HEK293 (cell line): ENCODE results near the gene SCIMP.

Source experiments
- CTCF ChIA-PET: fragments of 350-600 bp; formaldehyde crosslinking; extraction: SDS; loops from one replicate; lab custom pipeline; 2021; ENCODE audit warnings: antibody characterized with exemption; lab: Yijun Ruan, JAX
- POLR2A ChIA-PET: fragments of 300-600 bp; formaldehyde crosslinking; extraction: SDS; loops from one replicate; lab custom pipeline; 2020; ENCODE audit warnings: antibody characterized with exemption, inconsistent platforms; lab: Yijun Ruan, JAX
- H3K27ac ChIP-seq: fragments of 200-500 bp; sonication (Bioruptor generic); 2 replicates; pipeline ENCODE4 v1.5.1; 2014; ENCODE audit warnings: low read depth, low read length, control low read depth, inconsistent platforms; ENCODE audit errors: extremely low read depth
- H3K36me3 ChIP-seq, 2 experiments: fragments of 200-500 bp in 1 of 2; sonication (Bioruptor generic) in 1 of 2; 1 replicate in 1 of 2; 2 replicates in 1 of 2; pipeline ENCODE4 v1.5.1; 2014 to 2017; ENCODE audit warnings: inconsistent platforms in 2 of 2, low read length in 2 of 2; ENCODE audit not compliant: control insufficient read depth in 2 of 2, insufficient read depth in 1 of 2
- H3K4me1 ChIP-seq: fragments of 200-500 bp; sonication (Bioruptor generic); 2 replicates; pipeline ENCODE4 v1.5.1; 2014; ENCODE audit warnings: mild to moderate bottlenecking, low read length, inconsistent platforms; ENCODE audit not compliant: control insufficient read depth, insufficient read depth
- H3K4me3 ChIP-seq: 2 replicates; pipeline ENCODE4 v1.5.1; 2011; ENCODE audit warnings: low read depth, mild to moderate bottlenecking, control low read depth, low read length, moderate library complexity
- H3K9me3 ChIP-seq: fragments of 200-500 bp; sonication (Bioruptor generic); 2 replicates; pipeline ENCODE4 v1.5.1; 2014; ENCODE audit warnings: low read depth, low read length, inconsistent platforms; ENCODE audit not compliant: control insufficient read depth, insufficient read depth
- GLI4 ChIP-seq: fragments of 450-650 bp; formaldehyde crosslinking; IDR thresholded peaks from 2 replicates; pipeline ENCODE4 v1.5.1; 2016; ENCODE audit warnings: missing biosample characterization, missing genetic modification characterization
- KLF9 ChIP-seq: fragments of 450-650 bp; formaldehyde crosslinking; IDR thresholded peaks from 2 replicates; pipeline ENCODE4 v1.5.1; 2016; ENCODE audit warnings: missing biosample characterization, missing genetic modification characterization, low read depth
- PRDM2 ChIP-seq: fragments of 450-650 bp; formaldehyde crosslinking; IDR thresholded peaks from 2 replicates; pipeline ENCODE4 v1.5.1; 2016; ENCODE audit warnings: missing biosample characterization, missing genetic modification characterization, borderline replicate concordance
- PRDM4 ChIP-seq: fragments of 450-650 bp; formaldehyde crosslinking; IDR thresholded peaks from 2 replicates; pipeline ENCODE4 v1.5.1; 2017; ENCODE audit warnings: missing biosample characterization, missing genetic modification characterization
- TSHZ1 ChIP-seq: fragments of 450-650 bp; formaldehyde crosslinking; IDR thresholded peaks from 2 replicates; pipeline ENCODE4 v1.5.1; 2016; ENCODE audit warnings: missing biosample characterization, missing genetic modification characterization, borderline replicate concordance
- ZFP69B ChIP-seq: fragments of 450-650 bp; formaldehyde crosslinking; IDR thresholded peaks from 2 replicates; pipeline ENCODE4 v1.5.1; 2016; ENCODE audit warnings: missing biosample characterization, missing genetic modification characterization
- ZNF292 ChIP-seq: fragments of 450-650 bp; formaldehyde crosslinking; IDR thresholded peaks from 2 replicates; pipeline ENCODE4 v1.5.1; 2016; ENCODE audit warnings: low read depth, missing biosample characterization, missing genetic modification characterization, borderline replicate concordance
- ZNF362 ChIP-seq: fragments of 450-650 bp; formaldehyde crosslinking; IDR thresholded peaks from 2 replicates; pipeline ENCODE4 v1.5.1; 2016; ENCODE audit warnings: missing biosample characterization, missing genetic modification characterization
- ZNF623 ChIP-seq: fragments of 450-650 bp; formaldehyde crosslinking; IDR thresholded peaks from 2 replicates; pipeline ENCODE4 v1.5.1; 2016; ENCODE audit warnings: missing biosample characterization, missing genetic modification characterization
- ZNF76 ChIP-seq: fragments of 450-650 bp; formaldehyde crosslinking; IDR thresholded peaks from 2 replicates; pipeline ENCODE4; 2016; ENCODE audit warnings: low read depth, missing biosample characterization, missing genetic modification characterization, borderline replicate concordance
- ZNF776 ChIP-seq: fragments of 450-650 bp; formaldehyde crosslinking; IDR thresholded peaks from 2 replicates; pipeline ENCODE4 v1.5.0; 2017; ENCODE audit warnings: missing biosample characterization, missing genetic modification characterization, borderline replicate concordance
- ZNF843 ChIP-seq: fragments of 450-650 bp; formaldehyde crosslinking; IDR thresholded peaks from 2 replicates; pipeline ENCODE4 v1.5.1; 2016; ENCODE audit warnings: missing biosample characterization, missing genetic modification characterization

The SCIMP gene

GRCh38 chr17:5210614-5211252 is 23.9 kb downstream of the SCIMP start:
- ChIA-PET POLR2A (no interaction called here), CTCF (interaction anchor here (1.2 kb wide), 1 partner anchor 40 kb away, joined by 3 read pairs; no protein-coding TSS in a partner anchor)
- H3K36me3 ChIP-seq: peaks cover 9 to 20% of the 10 kb centered on the region in 2 experiments; a peak in 2 of 3 replicates
- no peak overlapping the region for H3K27ac ChIP-seq
- no peak for TF ChIP-seq ZNF362 (tag by site-specific recombination)
- TF ChIP-seq ZNF623 (tag by site-specific recombination): no peak
- no peak for TF ChIP-seq ZNF76
- no peaks in the 10 kb centered on the region for H3K4me1 ChIP-seq
- H3K4me3 ChIP-seq: no peak overlapping the region
- no peaks in the 10 kb centered on the region for H3K9me3 ChIP-seq

- POLR2A ChIA-PET: no interaction called here
- H3K4me3 ChIP-seq: no peak overlapping the region
- H3K27ac ChIP-seq: no peak overlapping the region
- H3K9me3 ChIP-seq: no peaks in the 10 kb centered on the region
- TF ChIP-seq GLI4 (tag by site-specific recombination) (no peak), TSHZ1 (tag by site-specific recombination) (no peak), ZNF843 (tag by site-specific recombination) (no peak), ZNF292 (tag by site-specific recombination) (no peak), ZFP69B (no peak), KLF9 (tag by site-specific recombination) (no peak), ZNF776 (tag by site-specific recombination) (no peak)
- CTCF ChIA-PET: no interaction called here
- peaks cover 8 to 16% of the 10 kb centered on the region in 2 experiments; a peak in 2 of 3 replicates for H3K36me3 ChIP-seq
- no peaks in the 10 kb centered on the region for H3K4me1 ChIP-seq
Observed at GRCh38 chr17:5210091-5210490, 24.6 kb downstream of the SCIMP start.

- no peak overlapping the region for H3K27ac ChIP-seq
- POLR2A ChIA-PET: no interaction called here
- H3K4me3 ChIP-seq: no peak overlapping the region
- CTCF ChIA-PET: interaction anchor here (1.5 kb wide), 1 partner anchor 28 kb away, joined by 3 read pairs; no protein-coding TSS in a partner anchor
- TF ChIP-seq PRDM2: no peak
- no peak for TF ChIP-seq PRDM4 (tag by site-specific recombination)
- no peaks in the 10 kb centered on the region for H3K9me3 ChIP-seq
- H3K4me1 ChIP-seq: no peaks in the 10 kb centered on the region
- H3K36me3 ChIP-seq: peaks cover 8 to 13% of the 10 kb centered on the region in 2 experiments; a peak in 2 of 3 replicates
Observed at GRCh38 chr17:5209396-5209795, 25.3 kb downstream of the SCIMP start.
